ENCODE measurements around the gene LGALS3BP. TPM values are rescaled to one million over a fixed set of nuclear protein-coding genes. Genes with fewer than 3 reads are reported as not detected.
A peak's percentile ranks its signal among the peaks of the same experiment; 100 is the strongest.

The LGALS3BP gene
- total RNA-seq, 1 experiment from 2014 or later = 1,201 TPM

DNA sequence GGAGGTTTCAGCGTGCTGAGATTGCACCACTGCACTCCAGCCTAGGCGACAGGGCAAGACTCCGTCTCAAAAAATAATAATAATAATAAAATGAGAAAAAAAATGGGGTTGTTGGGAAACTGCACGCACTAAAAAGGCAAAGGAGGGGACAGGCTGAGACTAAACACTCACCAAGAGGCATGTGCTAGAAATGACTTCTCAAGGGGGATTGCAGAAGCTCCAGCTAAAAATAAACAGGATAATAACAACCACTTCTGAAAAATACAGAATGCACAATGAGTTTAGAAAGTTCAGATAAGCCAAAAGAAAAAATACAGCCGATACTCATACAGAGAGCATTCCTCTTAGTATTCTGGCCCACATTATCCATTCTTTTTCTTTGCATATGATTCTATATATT, 39.5 kb downstream of the LGALS3BP start:
- no peak for DNase-seq (ENCODE audit: low read depth, low spot score)
- in situ Hi-C loops (cut with HindIII; ENCODE audit: low pct_unique_long_range_greater_than_20kb, low sequenced_read_pairs) = no loop called here

DNA sequence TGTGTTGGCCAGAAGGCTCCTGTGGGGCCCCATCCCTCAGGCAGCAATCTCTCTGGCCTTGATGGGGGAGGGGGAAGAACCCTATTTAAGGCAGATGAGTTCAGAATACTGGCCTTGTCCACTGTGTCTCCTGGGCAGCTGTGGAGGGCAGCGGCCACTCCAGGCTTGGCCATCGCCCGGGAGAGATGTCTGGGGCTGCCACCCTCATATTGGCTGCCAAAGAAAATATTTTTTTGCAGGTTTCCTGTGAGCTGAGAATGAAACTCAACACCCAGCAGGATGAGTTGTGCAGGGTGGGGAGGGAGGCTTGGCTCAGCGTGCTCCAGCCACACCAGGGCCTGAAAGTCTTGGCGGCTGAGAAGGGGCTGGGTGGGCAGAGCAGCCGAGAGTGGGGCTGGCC, 40.1 kb downstream of the LGALS3BP start:
- no peak for DNase-seq (ENCODE audit: low read depth, low spot score)

DNA sequence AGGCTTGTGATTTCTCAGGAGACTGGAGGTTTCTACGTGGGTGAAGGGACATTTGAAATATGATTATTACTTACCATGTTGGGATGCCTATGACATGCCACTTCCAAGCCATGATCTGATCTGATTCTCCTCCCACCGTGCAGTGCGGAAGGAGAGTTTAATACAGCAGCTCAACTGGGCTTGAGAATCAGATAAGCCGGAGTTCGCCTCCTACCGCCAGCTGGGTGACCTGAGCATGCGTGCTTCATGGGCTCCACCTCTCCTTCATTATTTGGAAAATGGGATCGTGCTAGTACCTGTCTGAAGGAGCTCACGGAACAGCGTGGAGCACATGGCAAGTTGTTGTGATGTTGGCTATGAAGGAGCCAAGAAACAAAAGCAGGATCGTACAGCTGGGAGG, 42.2 kb downstream of the LGALS3BP start:
- in situ Hi-C loops (cut with HindIII; ENCODE audit: low pct_unique_long_range_greater_than_20kb, low sequenced_read_pairs) = no loop called here

More for the DNA sequence above, 40.1 kb downstream of the LGALS3BP start:
- in situ Hi-C loops (cut with HindIII; ENCODE audit: low pct_unique_long_range_greater_than_20kb, low sequenced_read_pairs) = no loop called here

DNA sequence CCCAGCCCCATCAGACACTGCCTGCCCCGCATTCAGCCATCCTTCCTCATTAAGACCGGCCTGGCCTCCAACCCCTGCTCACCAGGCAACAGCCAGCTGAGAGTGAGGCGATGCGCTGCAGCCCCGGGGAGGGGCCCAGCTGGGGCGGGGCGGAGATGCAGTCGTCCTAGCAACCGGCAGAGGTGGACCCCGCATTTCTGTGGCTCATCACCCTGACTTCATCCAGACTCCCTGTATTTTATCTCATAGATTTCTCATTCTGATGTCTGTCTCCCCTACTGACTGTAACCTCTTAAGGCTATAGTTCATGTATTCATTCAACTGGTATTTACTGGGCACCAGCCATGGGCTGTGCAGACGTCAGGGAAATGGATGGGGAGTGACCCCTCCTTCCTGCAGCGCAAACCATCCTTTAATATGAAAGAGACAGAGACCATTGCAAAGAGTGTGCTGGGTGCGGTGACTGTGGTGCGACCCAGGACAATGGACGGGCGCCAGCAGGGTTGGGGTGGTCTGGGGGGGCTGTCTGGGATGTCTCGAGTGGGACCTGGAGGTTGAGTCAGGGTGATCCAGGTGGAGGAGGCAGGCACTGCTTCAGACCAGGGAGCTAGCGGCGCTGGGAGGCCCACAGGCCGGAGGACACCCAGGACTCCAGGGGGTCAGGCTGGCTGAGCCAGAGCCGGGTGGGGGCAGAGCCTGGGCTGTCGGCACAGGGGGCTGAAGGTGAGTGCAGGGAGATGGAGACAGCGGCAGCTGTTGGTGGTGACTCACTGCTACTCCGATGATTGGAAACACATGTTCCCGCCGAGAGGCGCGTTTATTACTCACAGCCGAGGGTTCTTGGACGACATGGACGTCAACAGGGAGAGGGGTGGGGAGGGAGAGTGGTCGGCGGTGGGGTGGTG, 44.1 kb downstream of the LGALS3BP start:
- in situ Hi-C loops (cut with HindIII; ENCODE audit: low pct_unique_long_range_greater_than_20kb, low sequenced_read_pairs) = no loop called here
- no peak for DNase-seq (ENCODE audit: low read depth, low spot score)

More for the DNA sequence above, 42.2 kb downstream of the LGALS3BP start:
- DNase-seq (ENCODE audit: low read depth, low spot score) = no peak

DNA sequence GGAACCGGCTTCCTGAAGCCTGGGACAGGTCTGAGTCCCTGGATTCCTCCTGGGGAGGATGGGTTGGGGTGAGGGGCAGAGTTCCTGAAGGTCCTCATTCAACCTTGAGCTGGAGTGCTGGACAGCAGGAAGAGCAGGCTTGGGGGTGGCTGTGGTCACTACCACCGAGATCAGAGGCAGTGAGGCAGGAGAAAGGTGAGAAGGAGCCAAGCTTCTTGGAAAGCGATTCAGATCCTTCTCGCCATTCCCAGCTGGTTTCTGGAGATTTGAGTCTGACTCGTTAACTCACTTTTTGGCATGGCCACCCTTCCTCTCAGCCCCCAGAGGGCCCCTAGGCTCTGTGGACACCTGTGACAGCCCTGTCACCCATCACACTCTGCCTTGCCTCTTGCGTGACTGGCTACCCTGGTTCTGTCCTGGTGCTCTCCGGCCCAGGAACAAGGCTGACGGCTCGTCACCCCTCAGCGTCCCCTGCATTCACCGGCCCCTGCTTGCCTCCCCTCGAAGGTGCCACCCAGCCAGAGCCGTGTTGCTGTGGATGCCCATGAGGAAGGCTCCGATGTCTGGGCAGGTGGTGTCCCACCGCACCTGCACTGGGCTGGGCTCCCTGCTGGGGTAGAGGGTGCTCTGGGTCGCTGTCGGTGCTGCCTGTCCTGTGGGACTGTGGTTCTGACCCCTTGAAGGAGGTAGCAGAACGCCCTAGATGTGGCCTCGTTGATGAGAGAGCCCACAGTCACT, 44.9 kb downstream of the LGALS3BP start:
- in situ Hi-C loops (cut with HindIII; ENCODE audit: low pct_unique_long_range_greater_than_20kb, low sequenced_read_pairs) = no loop called here
- no peak for DNase-seq (ENCODE audit: low read depth, low spot score)

DNA sequence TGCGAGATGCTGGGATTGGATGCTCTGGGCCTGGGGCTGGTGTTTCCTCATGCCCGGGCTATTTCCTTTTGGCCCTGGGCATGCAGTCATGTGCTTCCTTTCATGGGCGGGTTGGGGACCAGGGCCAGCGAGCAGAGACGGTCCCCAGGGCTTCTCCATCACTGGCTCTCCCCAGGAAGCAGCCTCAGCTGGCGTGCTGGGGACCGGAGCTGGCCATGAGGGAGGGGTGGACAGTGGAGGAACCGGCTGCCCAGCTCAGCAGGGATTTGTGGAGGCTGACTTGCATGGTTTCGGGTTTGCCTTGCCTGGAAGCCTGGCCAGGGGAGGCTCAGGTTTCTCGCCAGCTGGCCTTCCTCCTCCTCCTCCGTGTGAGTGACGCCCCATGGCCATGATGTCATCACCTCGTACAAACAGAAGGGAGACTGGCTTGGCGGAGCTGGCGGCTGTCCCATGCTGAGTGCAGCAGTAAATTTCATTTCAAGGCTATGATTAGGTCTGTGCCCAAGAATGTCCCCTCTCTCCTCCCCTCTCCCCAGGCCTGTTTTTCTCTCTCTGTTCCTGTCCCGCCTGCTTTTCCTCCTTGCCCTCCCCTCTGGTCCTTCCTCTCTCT, 45.7 kb downstream of the LGALS3BP start:
- no peak for DNase-seq (ENCODE audit: low read depth, low spot score)
- in situ Hi-C loops (cut with HindIII; ENCODE audit: low pct_unique_long_range_greater_than_20kb, low sequenced_read_pairs) = no loop called here

DNA sequence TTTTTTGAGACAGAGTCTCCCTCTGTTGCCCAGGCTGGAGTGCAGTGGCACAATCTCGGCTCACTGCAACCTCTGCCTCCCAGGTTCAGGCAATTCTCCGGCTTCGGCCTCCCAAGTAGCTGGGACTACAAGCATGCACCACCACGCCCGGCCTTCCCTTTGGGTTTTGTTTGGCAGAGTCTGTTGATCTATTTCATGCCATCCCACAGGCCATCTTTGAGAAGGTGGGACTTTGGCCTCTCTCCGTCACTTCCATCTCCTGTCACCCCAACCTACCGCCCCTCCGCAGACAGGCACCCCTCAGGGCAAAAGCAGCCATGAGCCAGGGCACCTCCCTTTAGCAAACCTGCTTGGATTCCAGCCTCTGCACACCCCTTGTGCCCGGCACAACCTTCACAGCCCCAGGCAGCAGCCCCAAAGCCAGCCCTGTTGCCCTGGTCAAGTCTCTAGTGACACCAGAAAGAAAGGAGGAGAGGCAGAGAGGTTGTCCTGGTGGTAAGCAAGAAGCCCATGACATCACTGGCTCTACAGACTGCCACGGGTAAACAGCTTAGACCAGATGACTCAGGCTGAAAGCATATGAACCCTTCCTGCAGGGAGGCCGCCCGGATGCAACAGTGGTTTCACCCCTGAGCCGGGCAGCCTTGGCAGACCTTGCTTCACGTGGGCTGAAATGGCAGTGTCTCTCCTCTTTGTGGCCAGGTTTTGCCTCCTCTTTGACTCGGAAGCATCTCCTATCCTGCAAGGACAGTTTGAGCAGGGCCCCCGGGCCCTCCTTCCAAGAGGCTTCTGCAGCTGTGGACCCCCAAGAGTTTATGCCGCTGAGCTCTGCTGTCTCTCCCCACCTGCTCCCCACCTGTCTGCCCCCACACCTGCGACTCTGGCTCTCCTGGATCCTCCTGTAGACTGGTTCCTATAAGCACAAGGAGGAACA, 46.4 kb downstream of the LGALS3BP start:
- in situ Hi-C loops (cut with HindIII; ENCODE audit: low pct_unique_long_range_greater_than_20kb, low sequenced_read_pairs) = no loop called here
- DNase-seq (ENCODE audit: low read depth, low spot score) = peak; percentile 76

DNA sequence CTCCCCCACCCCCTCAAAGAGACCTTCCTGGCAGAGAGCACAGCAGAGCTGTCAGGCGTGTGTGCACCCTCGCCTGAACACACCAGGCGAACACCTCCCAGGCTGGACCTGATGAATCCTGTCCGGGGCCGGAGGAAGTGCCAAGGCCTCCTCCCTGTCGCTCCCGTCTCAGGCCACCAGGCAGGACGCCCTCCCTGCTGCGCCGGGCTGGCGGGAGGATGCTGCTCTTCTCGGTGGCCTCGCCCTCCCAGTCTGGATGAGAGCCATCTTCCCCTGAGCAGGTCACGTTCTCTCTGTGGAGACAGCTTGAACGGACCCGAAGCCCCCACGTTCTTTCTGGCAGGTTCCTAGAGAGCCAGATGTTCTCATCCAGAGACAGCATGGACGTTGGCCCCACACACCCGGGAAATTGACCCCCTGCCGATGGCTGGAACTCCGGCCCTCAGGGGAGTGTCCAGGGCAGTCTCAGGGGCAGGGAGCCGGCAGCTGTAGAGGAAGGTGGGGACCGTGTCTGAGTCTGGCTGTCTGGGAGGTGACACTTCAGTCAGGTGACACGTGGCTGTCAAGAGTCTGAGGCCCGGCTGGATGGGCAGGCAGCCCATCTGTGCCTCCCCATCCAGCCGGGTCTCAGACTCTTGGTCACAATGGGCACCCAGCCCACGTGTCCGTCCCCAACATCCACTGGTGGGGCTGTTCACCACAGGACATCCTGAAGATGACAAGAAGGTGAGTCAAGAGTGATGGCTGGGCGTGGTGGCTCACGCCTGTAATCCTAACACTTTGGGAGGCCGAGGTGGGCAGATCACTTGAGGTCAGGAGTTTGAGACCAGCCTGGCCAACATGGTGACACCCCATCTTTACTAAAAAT, 49.6 kb downstream of the LGALS3BP start:
- no peak for DNase-seq (ENCODE audit: low read depth, low spot score)

DNA sequence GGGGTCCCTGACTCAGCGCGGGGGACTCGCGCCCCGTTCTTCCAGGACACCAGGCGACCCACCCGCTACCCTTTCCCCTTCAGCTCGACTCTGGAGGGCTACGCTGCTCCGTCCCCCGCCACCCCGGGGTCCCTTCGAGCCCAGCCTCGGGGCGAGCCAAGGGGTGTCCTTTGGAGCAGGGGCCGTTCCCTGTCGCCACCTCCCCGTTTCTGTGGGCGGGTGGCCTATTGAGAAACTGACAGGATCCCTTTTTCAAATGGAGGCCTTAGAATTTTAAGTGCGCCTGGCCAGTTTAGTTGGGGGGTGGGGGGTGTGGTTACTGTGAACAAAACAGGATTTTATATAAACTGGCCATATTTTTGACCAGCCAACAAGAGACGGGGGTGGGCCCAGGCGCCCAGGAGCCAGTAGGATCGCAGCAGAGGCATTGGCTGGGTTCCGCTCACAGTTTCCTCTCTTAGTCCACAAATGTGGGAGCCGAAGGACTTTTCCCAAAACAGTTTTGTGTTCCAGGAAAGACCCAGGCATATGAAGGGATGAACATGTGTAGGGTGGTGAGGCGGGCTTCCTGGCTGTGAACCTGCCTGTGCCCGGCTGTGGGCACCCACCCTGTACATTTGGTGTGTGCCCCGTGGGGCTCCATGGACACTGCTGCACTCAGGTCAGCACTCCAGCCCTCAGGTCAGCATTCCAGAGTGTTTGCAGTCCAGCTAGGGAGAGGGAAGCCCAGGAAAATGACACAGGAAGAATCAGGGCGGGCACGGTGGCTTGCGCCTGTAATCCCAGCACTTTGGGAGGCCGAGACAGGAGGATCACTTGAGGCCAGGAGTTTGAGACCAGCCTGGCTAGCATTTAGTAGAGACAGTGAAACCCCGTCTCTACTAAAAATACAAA, 53.8 kb downstream of the LGALS3BP start:
- in situ Hi-C loops (cut with HindIII; ENCODE audit: low pct_unique_long_range_greater_than_20kb, low sequenced_read_pairs) = no loop called here
- peak; percentile 71 for DNase-seq (ENCODE audit: low read depth, low spot score)

More for the DNA sequence above, 49.6 kb downstream of the LGALS3BP start:
- in situ Hi-C loops (cut with HindIII; ENCODE audit: low pct_unique_long_range_greater_than_20kb, low sequenced_read_pairs) = no loop called here

DNA sequence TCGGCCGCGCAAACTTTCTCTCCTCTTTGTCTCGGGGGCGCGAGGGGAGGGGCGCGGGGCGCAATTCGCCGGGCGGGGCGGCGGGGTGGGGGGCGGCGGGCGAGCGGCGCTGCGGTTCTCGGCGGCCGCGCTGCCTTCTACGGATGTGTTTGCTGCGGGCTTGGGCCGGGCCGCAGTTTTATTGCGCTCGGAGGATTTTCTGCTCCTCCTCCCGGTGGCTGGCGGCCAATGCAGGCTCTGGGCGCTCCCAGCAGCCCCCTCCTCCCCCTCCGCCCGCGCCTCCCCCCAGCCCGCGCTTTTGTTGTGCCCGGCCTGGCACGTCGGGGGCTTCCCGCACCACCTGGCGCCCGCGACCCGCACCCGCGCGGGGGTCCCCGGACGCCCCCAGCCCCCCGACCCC, 54.5 kb downstream of the LGALS3BP start, which contains the start of gene TIMP2:
TIMP2 (minus strand) TSS at position 154 of the 400 bp plus-strand sequence. CDS start 299 bp downstream, outside the sequence.
- peak; percentile 94 for DNase-seq (ENCODE audit: low read depth, low spot score)

DNA sequence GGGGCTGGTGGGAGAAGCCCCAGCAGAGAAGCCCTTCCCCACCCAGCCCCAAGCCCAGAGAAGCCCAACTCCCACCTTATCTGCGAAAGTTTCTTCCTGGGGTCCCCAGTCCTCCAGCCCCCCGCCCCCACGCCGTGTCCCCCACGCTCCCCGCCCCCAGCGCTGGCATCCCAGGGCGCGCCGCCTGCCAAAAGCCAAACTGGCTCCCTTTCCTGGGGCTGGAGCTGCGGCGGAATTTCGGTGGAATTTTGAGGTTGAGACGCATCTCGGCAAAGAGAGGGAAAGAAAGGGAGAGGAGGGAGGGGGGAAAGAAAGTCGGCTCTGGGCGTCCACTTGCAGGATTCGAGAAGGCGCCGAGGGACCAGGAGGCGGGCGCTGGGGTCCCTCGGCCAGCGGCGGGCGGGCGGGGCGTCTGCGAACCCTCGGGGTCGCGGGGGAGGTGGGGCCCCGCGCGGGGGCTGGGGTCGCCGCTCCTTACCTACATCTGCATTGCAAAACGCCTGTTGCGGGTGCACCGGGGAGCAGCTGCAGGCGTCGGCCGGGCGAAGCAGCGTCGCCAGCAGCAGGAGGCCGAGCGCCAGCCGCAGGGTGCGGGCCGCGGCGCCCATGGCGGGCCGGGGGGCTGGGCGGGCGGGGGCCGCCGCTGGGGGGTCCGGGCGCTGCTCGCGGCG, 55.1 kb downstream of the LGALS3BP start:
- in situ Hi-C loops (cut with HindIII; ENCODE audit: low pct_unique_long_range_greater_than_20kb, low sequenced_read_pairs) = no loop called here
- no peak for DNase-seq (ENCODE audit: low read depth, low spot score)

More for the DNA sequence above, 54.5 kb downstream of the LGALS3BP start, which contains the start of gene TIMP2:
- in situ Hi-C loops (cut with HindIII; ENCODE audit: low pct_unique_long_range_greater_than_20kb, low sequenced_read_pairs) = no loop called here

DNA sequence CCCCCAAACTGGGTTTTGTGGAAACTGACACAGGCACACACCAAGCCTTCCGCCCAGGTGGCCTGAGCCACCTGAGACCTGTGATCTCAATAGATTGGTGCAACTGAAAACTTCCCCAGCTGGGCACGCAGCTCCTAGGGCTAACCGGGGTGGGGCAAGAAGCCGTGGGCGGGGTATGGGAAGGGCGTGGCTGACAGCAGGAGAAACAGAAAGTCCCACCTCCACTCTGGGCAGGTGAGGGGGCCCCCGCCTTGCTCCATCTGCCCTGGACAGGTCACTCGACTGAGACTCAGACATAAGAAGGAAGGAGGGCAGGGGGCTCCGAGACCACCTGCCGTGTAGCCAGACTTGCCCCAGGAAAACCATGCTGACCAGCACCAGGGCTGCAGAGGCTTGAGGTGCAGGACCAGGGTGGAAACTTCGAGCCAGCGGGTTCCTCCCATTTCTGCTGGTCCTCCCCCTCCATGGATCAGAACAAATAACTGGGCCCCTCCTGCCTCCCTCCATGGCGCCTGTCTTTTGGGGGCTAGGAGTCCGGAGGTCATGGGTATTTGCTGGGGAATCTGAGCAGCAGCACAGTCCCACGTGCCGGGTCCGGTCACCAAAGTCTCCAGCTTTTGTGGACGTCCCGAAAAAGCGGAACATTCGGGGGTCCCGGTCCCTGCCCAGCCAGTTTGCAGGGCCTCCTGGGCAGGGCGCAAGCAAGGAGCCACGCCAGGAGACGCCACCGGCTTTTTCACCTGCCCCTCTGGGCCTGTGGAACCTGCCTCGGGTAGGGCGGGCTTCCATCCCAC, 55.9 kb downstream of the LGALS3BP start:
- peak; percentile 77 for DNase-seq (ENCODE audit: low read depth, low spot score)
- in situ Hi-C loops (cut with HindIII; ENCODE audit: low pct_unique_long_range_greater_than_20kb, low sequenced_read_pairs) = no loop called here

DNA sequence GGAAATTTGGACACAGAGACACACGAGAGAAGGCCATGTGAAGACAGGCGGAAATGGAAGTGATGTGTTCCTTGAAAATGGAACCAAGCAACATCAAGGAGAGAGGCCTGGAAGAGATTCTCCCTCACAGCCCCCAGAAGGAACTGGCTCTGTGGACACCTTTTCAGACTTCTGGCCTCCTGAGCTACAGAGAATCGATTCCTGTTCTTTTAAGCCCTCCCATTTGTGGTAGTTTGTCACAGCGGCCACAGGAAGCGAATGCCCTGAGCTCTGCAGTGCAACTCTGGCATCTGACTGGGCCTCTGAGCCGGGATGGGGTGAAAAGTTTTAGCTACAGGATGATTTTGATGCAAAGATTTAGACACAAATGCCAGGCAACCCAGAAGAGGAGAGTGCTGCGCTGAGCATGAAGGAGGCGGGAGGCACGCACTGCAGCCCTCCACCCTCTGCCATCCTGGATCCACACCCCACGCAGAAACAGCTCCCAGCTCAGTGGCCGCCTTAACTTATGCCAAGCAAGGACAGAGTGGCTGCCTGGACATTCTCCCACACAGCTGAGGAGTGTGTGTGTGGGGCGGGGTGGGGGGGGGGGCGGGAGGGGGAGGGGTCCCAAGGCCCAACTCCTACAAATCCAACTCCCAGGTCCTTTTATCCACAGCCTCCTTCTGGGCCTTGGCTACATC, 56.8 kb downstream of the LGALS3BP start:
- no peak for DNase-seq (ENCODE audit: low read depth, low spot score)
- in situ Hi-C loops (cut with HindIII; ENCODE audit: low pct_unique_long_range_greater_than_20kb, low sequenced_read_pairs) = no loop called here

All from SK-MEL-5 (cell line).